Mesothelial cell of epicardium (in vitro differentiated cells): ENCODE measurements around the gene CATSPERE. TPM values are rescaled to one million over a fixed set of nuclear protein-coding genes. Genes with fewer than 3 reads are reported as not detected.

Source experiments
- DNase-seq, 2 experiments: peaks; one replicate each; pipeline ENCODE4 v3.0.0; 2021; ENCODE audit warnings: low spot score in 2 of 2; ENCODE audit not compliant: unreplicated experiment in 2 of 2
- H3K27ac Mint-ChIP-seq: 2 replicates; pipeline ENCODE4 v1.8.0; 2021; ENCODE audit warnings: mixed read lengths
- H3K27me3 Mint-ChIP-seq: 2 replicates; pipeline ENCODE4 v1.8.0; 2021; ENCODE audit warnings: low read depth, mixed read lengths
- H3K36me3 Mint-ChIP-seq: 2 replicates; pipeline ENCODE4 v1.8.0; 2021; ENCODE audit warnings: mixed read lengths
- H3K4me1 Mint-ChIP-seq: 2 replicates; pipeline ENCODE4 v1.8.0; 2021; ENCODE audit warnings: mixed read lengths
- H3K4me3 Mint-ChIP-seq: 2 replicates; pipeline ENCODE4 v1.8.0; 2021; ENCODE audit warnings: mild to moderate bottlenecking, moderate library complexity, mixed read lengths
- H3K9me3 Mint-ChIP-seq: 2 replicates; pipeline ENCODE4 v1.8.0; 2021; ENCODE audit warnings: mixed read lengths
- total RNA-seq: library from RNA; stranded (reverse); gene quantifications from 3 replicates; pipeline ENCODE4 v1.2.1, GENCODE V29; 2021
- TF ChIP-seq, protein P1 (sequence below): fragments of 200-600 bp; sonication (generic); IDR thresholded peaks from one replicate; pipeline ENCODE4 v1.5.0; 2021; ENCODE audit warnings: antibody characterized with exemption; ENCODE audit not compliant: unreplicated experiment

CATSPERE gene, protein sequence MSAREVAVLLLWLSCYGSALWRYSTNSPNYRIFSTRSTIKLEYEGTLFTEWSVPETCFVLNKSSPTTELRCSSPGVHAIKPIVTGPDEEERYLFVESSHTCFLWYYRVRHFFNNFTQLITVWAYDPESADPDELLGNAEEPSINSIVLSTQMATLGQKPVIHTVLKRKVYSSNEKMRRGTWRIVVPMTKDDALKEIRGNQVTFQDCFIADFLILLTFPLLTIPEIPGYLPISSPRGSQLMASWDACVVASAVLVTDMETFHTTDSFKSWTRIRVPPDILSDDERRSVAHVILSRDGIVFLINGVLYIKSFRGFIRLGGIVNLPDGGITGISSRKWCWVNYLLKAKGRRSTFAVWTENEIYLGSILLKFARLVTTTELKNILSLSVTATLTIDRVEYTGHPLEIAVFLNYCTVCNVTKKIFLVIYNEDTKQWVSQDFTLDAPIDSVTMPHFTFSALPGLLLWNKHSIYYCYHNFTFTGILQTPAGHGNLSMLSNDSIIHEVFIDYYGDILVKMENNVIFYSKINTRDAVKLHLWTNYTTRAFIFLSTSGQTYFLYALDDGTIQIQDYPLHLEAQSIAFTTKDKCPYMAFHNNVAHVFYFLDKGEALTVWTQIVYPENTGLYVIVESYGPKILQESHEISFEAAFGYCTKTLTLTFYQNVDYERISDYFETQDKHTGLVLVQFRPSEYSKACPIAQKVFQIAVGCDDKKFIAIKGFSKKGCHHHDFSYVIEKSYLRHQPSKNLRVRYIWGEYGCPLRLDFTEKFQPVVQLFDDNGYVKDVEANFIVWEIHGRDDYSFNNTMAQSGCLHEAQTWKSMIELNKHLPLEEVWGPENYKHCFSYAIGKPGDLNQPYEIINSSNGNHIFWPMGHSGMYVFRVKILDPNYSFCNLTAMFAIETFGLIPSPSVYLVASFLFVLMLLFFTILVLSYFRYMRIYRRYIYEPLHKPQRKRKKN
- 2.2 to 2.7 TPM (median 2.5 TPM) in 3 replicates for total RNA-seq

DNA sequence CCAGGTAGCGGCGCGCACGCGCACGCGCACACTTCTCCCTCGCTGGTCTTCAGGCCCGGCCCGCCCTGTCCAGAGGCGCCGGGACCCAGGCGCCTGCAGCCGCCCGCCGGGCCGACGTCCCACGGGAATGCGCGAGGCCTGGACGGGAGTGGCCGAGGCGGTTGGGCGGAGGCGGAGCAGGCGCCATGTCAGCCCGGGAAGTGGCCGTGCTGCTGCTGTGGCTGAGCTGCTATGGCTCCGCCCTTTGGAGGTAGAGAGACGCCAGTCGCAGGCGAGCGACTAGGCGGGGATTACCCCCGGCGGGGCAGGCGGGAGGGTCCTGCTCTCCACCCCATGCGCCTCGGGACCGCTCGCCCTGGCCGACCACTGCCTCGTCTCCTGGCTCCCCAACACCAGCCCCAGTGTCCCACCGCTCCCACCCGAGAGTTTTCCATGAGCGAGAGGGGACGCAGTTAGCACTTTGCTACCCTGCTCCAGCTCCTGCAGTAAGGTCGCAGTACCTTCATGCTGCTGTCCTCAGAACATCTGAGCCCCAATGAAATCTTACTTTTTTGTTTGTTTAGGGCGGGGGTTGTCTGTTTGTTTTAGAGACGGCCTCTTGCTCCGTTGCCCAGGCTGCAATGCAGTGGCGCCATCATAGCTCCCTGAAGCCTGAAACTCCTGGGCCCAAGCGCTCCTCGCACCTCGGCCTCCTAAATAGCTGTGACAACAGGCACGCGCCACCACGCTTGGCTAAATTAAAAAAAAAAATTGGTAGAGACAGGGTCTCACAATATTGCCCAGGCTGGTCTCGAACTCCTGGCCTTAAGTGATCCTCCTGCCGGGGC, at the start of gene CATSPERE:
CATSPERE (plus strand) TSS at position 29 of the 827 bp plus-strand sequence; CDS start at position 186, 157 bp downstream.
- no peaks in the 10 kb centered on the region for H3K27me3 Mint-ChIP-seq
- TF ChIP-seq, protein P1, sequence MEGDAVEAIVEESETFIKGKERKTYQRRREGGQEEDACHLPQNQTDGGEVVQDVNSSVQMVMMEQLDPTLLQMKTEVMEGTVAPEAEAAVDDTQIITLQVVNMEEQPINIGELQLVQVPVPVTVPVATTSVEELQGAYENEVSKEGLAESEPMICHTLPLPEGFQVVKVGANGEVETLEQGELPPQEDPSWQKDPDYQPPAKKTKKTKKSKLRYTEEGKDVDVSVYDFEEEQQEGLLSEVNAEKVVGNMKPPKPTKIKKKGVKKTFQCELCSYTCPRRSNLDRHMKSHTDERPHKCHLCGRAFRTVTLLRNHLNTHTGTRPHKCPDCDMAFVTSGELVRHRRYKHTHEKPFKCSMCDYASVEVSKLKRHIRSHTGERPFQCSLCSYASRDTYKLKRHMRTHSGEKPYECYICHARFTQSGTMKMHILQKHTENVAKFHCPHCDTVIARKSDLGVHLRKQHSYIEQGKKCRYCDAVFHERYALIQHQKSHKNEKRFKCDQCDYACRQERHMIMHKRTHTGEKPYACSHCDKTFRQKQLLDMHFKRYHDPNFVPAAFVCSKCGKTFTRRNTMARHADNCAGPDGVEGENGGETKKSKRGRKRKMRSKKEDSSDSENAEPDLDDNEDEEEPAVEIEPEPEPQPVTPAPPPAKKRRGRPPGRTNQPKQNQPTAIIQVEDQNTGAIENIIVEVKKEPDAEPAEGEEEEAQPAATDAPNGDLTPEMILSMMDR, result no peak
- H3K9me3 Mint-ChIP-seq, result peaks cover 11% of the 10 kb centered on the region
- peak within 1 kb of the TSS; percentile 75 for H3K4me3 Mint-ChIP-seq
- DNase-seq, result peak; percentile 74 to 85
- peaks cover 9% of the 10 kb centered on the region for H3K36me3 Mint-ChIP-seq
- peaks cover 9% of the 10 kb centered on the region for H3K4me1 Mint-ChIP-seq
- peak within 1 kb of the TSS; percentile 94 for H3K27ac Mint-ChIP-seq

DNA sequence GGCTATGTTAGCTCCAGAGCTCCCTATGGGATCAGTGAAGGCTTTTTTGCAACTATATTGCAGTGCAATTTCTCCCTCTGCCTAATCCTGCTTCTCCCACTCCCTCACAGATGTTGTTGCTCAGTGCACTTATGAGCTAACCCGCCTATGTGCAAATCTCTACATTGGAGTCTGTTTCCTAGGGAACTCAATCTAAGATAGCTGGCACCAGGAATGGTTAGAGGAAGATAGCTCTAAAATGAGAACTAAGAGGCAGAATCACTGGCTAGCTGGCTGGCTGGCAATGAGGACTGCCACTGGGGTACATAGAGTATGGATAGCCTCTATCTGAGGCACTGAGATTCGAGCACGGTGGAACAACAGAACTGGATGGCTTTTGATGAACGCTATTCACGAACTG, 48.9 kb upstream of the CATSPERE start:
- H3K9me3 Mint-ChIP-seq, result no peaks in the 10 kb centered on the region
- H3K36me3 Mint-ChIP-seq, result peaks cover 47% of the 10 kb centered on the region
- no peak for DNase-seq
- H3K4me3 Mint-ChIP-seq, result no peak overlapping the region
- H3K27ac Mint-ChIP-seq, result no peak overlapping the region
- H3K27me3 Mint-ChIP-seq, result no peaks in the 10 kb centered on the region
- H3K4me1 Mint-ChIP-seq, result peaks cover 5% of the 10 kb centered on the region
- TF ChIP-seq, protein P1, result no peak

- H3K4me1 Mint-ChIP-seq, result peaks cover 5% of the 10 kb centered on the region
- TF ChIP-seq, protein P1, result no peak
- H3K36me3 Mint-ChIP-seq, result peaks cover 53% of the 10 kb centered on the region
- H3K27me3 Mint-ChIP-seq, result no peaks in the 10 kb centered on the region
- H3K4me3 Mint-ChIP-seq, result no peak overlapping the region
- no peaks in the 10 kb centered on the region for H3K9me3 Mint-ChIP-seq
- no peak overlapping the region for H3K27ac Mint-ChIP-seq
- DNase-seq, result no peak
These were observed 47.3 kb upstream of the CATSPERE start for GRCh38 chr1:244413736-244414135.

- H3K4me3 Mint-ChIP-seq, result no peak overlapping the region
- TF ChIP-seq, protein P1, result no peak
- no peak overlapping the region for H3K27ac Mint-ChIP-seq
- H3K27me3 Mint-ChIP-seq, result no peaks in the 10 kb centered on the region
- peaks cover 5% of the 10 kb centered on the region for H3K4me1 Mint-ChIP-seq
- no peak for DNase-seq
- peaks cover 57% of the 10 kb centered on the region for H3K36me3 Mint-ChIP-seq
- H3K9me3 Mint-ChIP-seq, result no peaks in the 10 kb centered on the region
These were observed 46.5 kb upstream of the CATSPERE start for GRCh38 chr1:244414543-244414942.

- Mint-ChIP-seq H3K4me3 (no peak overlapping the region), H3K36me3 (peaks cover 50% of the 10 kb centered on the region), H3K27me3 (no peaks in the 10 kb centered on the region), H3K4me1 (no peaks in the 10 kb centered on the region), H3K9me3 (no peaks in the 10 kb centered on the region), H3K27ac (no peak overlapping the region)
- TF ChIP-seq, protein P1, result no peak
- no peak for DNase-seq
These were observed 42.0 kb upstream of the CATSPERE start for GRCh38 chr1:244419024-244419423.
